Testis (tissue), 3 donors: ENCODE data around the gene SHC3. TPM values are rescaled to one million over a fixed set of nuclear protein-coding genes. Genes with fewer than 3 reads are reported as not detected.
A peak's percentile ranks its signal among the peaks of the same experiment; 100 is the strongest.

Experiments used
- DNase-seq: peaks from one replicate; pipeline ENCODE4 v3.0.0-alpha.2; 2019
- H3K27ac ChIP-seq, 2 donors: fragments of 200-600 bp; sonication (generic); one replicate each; pipeline ENCODE4 v1.5.1; 2019
- H3K27me3 ChIP-seq: fragments of 200-600 bp; sonication (generic); one replicate; pipeline ENCODE4 v1.5.1; 2019
- H3K36me3 ChIP-seq: fragments of 200-600 bp; sonication (generic); one replicate; pipeline ENCODE4 v1.5.1; 2017; ENCODE audit warnings: low read depth; ENCODE audit errors: missing control alignments
- H3K4me1 ChIP-seq: fragments of 200-600 bp; sonication (generic); one replicate; pipeline ENCODE4 v1.5.1; 2019
- H3K4me3 ChIP-seq, 2 donors: fragments of 200-600 bp; sonication (generic); one replicate each; pipeline ENCODE4 v1.5.1; 2017 to 2019
- H3K9me3 ChIP-seq: fragments of 200-600 bp; sonication (generic); one replicate; pipeline ENCODE4 v1.5.1; 2017
- CTCF ChIP-seq, 3 experiments: fragments of 450-650 bp in 2 of 3; fragments of 200-600 bp in 1 of 3; sonication (generic) in 1 of 3; IDR thresholded peaks; one replicate each; pipeline ENCODE4 v1.5.1; 2016 to 2019; ENCODE audit warnings: antibody characterized with exemption in 3 of 3, mild to moderate bottlenecking in 2 of 3, moderate library complexity in 1 of 3
- POLR2A ChIP-seq: fragments of 450-650 bp; IDR thresholded peaks from one replicate; pipeline ENCODE4 v1.6.1; 2017; ENCODE audit warnings: antibody characterized with exemption, mild to moderate bottlenecking, moderate library complexity
- WGBS, 2 donors: methylation state at CpG; one replicate each; pipeline ENCODE4 v1.1.5; 2018; 5-methylcytosine and 5-hydroxymethylcytosine counted together
- intact Hi-C: fragments of 100-400 bp; cut with DNase I; formaldehyde crosslinking; loops from one replicate; pipeline ENCODE4 v1.15.1; 2023; ENCODE audit warnings: low total_unique reads
- polyA plus RNA-seq: library from polyadenylated mRNA; stranded (reverse); fragments of 350-450 nt; fragmentation: Illumina TruSeq; extraction: RNeasy Lipid Tissue Mini Kit (QIAGEN cat#74804); gene quantifications from one replicate; pipeline ENCODE4 v1.2.3, GENCODE V29; 2014; ENCODE audit warnings: low read depth, low replicate concordance; ENCODE audit not compliant: insufficient read depth
- total RNA-seq, 2 donors: library from RNA; depleted of rRNA; stranded (reverse); fragments of >200 nt; gene quantifications; one replicate each; pipeline ENCODE4 v1.2.3, GENCODE V29; 2016

The SHC3 gene
- total and polyA plus RNA-seq, 3 donors from 2014 or later = 0.37 to 0.87 (median 0.82) TPM

GRCh38 chr9:89183146-89183545 lies 4.5 kb upstream of the SHC3 start:
- H3K4me1 ChIP-seq = peaks cover 4% of the 10 kb centered on the region
- no peak for TF ChIP-seq CTCF (IDR thresholded peaks at IDR 0.05)
- no peak for TF ChIP-seq POLR2A

GRCh38 chr9:89182369-89182768 lies 3.8 kb upstream of the SHC3 start:
- Histone ChIP-seq H3K4me1 (peaks cover 4% of the 10 kb centered on the region), H3K36me3 (no peaks in the 10 kb centered on the region), H3K27me3 (no peaks in the 10 kb centered on the region), H3K27ac (no peak overlapping the region), H3K9me3 (no peaks in the 10 kb centered on the region), H3K4me3 (no peak overlapping the region)
- intact Hi-C loops = no loop called here
- TF ChIP-seq POLR2A (no peak), CTCF (IDR thresholded peaks at IDR 0.05) (no peak)
- WGBS, 2 donors = 92 to 96% methylated on average over 10 of the region's 10 CpGs
- DNase-seq = no peak

More at GRCh38 chr9:89183146-89183545, 4.5 kb upstream of the SHC3 start:
- Histone ChIP-seq H3K36me3 (no peaks in the 10 kb centered on the region), H3K9me3 (no peaks in the 10 kb centered on the region), H3K27ac (no peak overlapping the region), H3K27me3 (no peaks in the 10 kb centered on the region), H3K4me3 (no peak overlapping the region)
- WGBS, 2 donors = 75 to 92% methylated on average over 2 to 3 of the region's 3 CpGs
- DNase-seq = no peak
- intact Hi-C loops = no loop called here

- H3K4me3 ChIP-seq = peak overlapping the region in 1 of 2 donors; percentile 30
- WGBS, 2 donors = 6 to 15% methylated on average over 30 to 35 of the region's 35 CpGs
- no peaks in the 10 kb centered on the region for H3K27me3 ChIP-seq
- H3K9me3 ChIP-seq = no peaks in the 10 kb centered on the region
- DNase-seq = peak; percentile 86
- TF ChIP-seq POLR2A (no peak), CTCF (IDR thresholded peaks at IDR 0.05) (no peak)
- H3K36me3 ChIP-seq = no peaks in the 10 kb centered on the region
- intact Hi-C loops = no loop called here
- H3K4me1 ChIP-seq = peaks cover 4% of the 10 kb centered on the region
- no peak overlapping the region for H3K27ac ChIP-seq
These were observed 1.5 kb upstream of the SHC3 start for GRCh38 chr9:89179895-89180734.

DNA sequence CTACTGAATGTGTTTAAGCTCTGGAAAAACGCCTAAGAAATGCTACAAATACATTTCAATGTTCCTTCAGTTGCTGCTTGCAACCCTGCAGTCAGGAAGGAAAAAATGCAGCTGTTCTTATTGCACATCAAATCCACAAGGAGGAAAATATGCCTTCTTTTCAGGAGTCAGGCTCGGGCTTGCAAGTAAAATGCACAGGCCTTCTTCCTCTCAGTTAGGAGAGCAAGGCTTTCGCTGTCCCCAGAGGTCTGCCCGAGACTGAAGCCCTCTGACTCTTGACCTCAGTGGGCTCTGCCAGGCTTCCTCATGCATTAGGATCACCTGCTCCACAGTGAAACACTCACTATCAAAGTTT lies 899 bp upstream of the SHC3 start:
- no peaks in the 10 kb centered on the region for H3K9me3 ChIP-seq
- 34 to 39% methylated on average over 4 of the region's 4 CpGs for WGBS, 2 donors
- intact Hi-C loops = no loop called here
- H3K36me3 ChIP-seq = no peaks in the 10 kb centered on the region
- H3K4me3 ChIP-seq = peak overlapping the region in 1 of 2 donors; percentile 30
- DNase-seq = no peak
- no peak overlapping the region for H3K27ac ChIP-seq
- H3K4me1 ChIP-seq = peaks cover 4% of the 10 kb centered on the region
- H3K27me3 ChIP-seq = no peaks in the 10 kb centered on the region
- TF ChIP-seq CTCF (IDR thresholded peaks at IDR 0.05) (no peak), POLR2A (no peak)
